Measurements from ENCODE around the gene CEP78. TPM values are rescaled to one million over a fixed set of nuclear protein-coding genes. Genes with fewer than 3 reads are reported as not detected.
A peak's percentile ranks its signal among the peaks of the same experiment; 100 is the strongest.

Gene CEP78
- total RNA-seq, 1 donor from 2014 or later, result 44.8 TPM

GRCh38 chr9:78248635-78249034 lies 12.8 kb downstream of the CEP78 start:
- Mint-ChIP-seq H3K36me3 (peaks cover 24% of the 10 kb centered on the region), H3K9me3 (no peaks in the 10 kb centered on the region)

GRCh38 chr9:78249542-78249941 lies 13.7 kb downstream of the CEP78 start:
- H3K27ac Mint-ChIP-seq, result no peak overlapping the region
- H3K4me3 Mint-ChIP-seq, result no peak overlapping the region
- no peaks in the 10 kb centered on the region for H3K27me3 Mint-ChIP-seq
- H3K4me1 Mint-ChIP-seq (ENCODE audit: unreplicated experiment), result no peaks in the 10 kb centered on the region
- TF ChIP-seq CTCF (conservative IDR thresholded peaks at IDR 0.05), result no peak
- DNase-seq (ENCODE audit: extremely low spot score, unreplicated experiment), result no peak
- no peaks in the 10 kb centered on the region for H3K9me3 Mint-ChIP-seq
- peaks cover 24% of the 10 kb centered on the region for H3K36me3 Mint-ChIP-seq

More at GRCh38 chr9:78248635-78249034, 12.8 kb downstream of the CEP78 start:
- DNase-seq (ENCODE audit: extremely low spot score, unreplicated experiment), result no peak
- Mint-ChIP-seq H3K4me3 (no peak overlapping the region), H3K27me3 (no peaks in the 10 kb centered on the region), H3K27ac (no peak overlapping the region), H3K4me1 (ENCODE audit: unreplicated experiment) (no peaks in the 10 kb centered on the region)
- no peak for TF ChIP-seq CTCF (conservative IDR thresholded peaks at IDR 0.05)

- Mint-ChIP-seq H3K36me3 (peaks cover 14% of the 10 kb centered on the region), H3K9me3 (no peaks in the 10 kb centered on the region), H3K4me1 (ENCODE audit: unreplicated experiment) (no peaks in the 10 kb centered on the region), H3K27ac (no peak overlapping the region), H3K4me3 (no peak overlapping the region), H3K27me3 (no peaks in the 10 kb centered on the region)
- no peak for TF ChIP-seq CTCF (conservative IDR thresholded peaks at IDR 0.05)
- DNase-seq (ENCODE audit: extremely low spot score, unreplicated experiment), result no peak
These were observed 16.7 kb downstream of the CEP78 start for GRCh38 chr9:78252616-78253015.

- no peak for TF ChIP-seq CTCF (conservative IDR thresholded peaks at IDR 0.05)
- DNase-seq (ENCODE audit: extremely low spot score, unreplicated experiment), result no peak
- no peaks in the 10 kb centered on the region for H3K9me3 Mint-ChIP-seq
- H3K36me3 Mint-ChIP-seq, result peaks cover 14% of the 10 kb centered on the region
- H3K4me1 Mint-ChIP-seq (ENCODE audit: unreplicated experiment), result no peaks in the 10 kb centered on the region
- no peak overlapping the region for H3K27ac Mint-ChIP-seq
- no peaks in the 10 kb centered on the region for H3K27me3 Mint-ChIP-seq
- H3K4me3 Mint-ChIP-seq, result no peak overlapping the region
These were observed 17.4 kb downstream of the CEP78 start for GRCh38 chr9:78253285-78253684.

- Mint-ChIP-seq H3K36me3 (peaks cover 24% of the 10 kb centered on the region), H3K27me3 (no peaks in the 10 kb centered on the region), H3K4me1 (ENCODE audit: unreplicated experiment) (peaks cover 3% of the 10 kb centered on the region), H3K4me3 (no peak overlapping the region), H3K27ac (no peak overlapping the region), H3K9me3 (no peaks in the 10 kb centered on the region)
- no peak for DNase-seq (ENCODE audit: extremely low spot score, unreplicated experiment)
- peak; percentile 89 for TF ChIP-seq CTCF (conservative IDR thresholded peaks at IDR 0.05)
These were observed 25.6 kb downstream of the CEP78 start for GRCh38 chr9:78261403-78262001.

- Mint-ChIP-seq H3K27ac (no peak overlapping the region), H3K36me3 (peaks cover 27% of the 10 kb centered on the region), H3K9me3 (no peaks in the 10 kb centered on the region), H3K4me3 (no peak overlapping the region), H3K27me3 (no peaks in the 10 kb centered on the region), H3K4me1 (ENCODE audit: unreplicated experiment) (peaks cover 3% of the 10 kb centered on the region)
- no peak for TF ChIP-seq CTCF (conservative IDR thresholded peaks at IDR 0.05)
- DNase-seq (ENCODE audit: extremely low spot score, unreplicated experiment), result no peak
These were observed 26.8 kb downstream of the CEP78 start for GRCh38 chr9:78262655-78263054.

Data from type B pancreatic cell (in vitro differentiated cells).